Measurements from ENCODE around the gene TXNDC12.
"Not testable (repeated sequence)": the region's sequence is repeated elsewhere in the genome, so short reads cannot be mapped to it uniquely, and the experiment has no call there.

The TXNDC12 gene

GRCh38 chr1:52080014-52080415 is 25.0 kb upstream of the TXNDC12 start:
- H3K9me3 ChIP-seq (replicated peaks; ENCODE audit: insufficient read depth, low read length): no peaks in the 10 kb centered on the region
- H3K9me2 ChIP-seq (replicated peaks; ENCODE audit: insufficient read depth, low read length): no peaks in the 10 kb centered on the region
- H3K4me3 ChIP-seq (ENCODE audit: low read length): no peak overlapping the region
- TF ChIP-seq CTCF (IDR thresholded peaks at IDR 0.05; ENCODE audit: low read length): no peak
- TF ChIP-seq EZH2 (optimal IDR thresholded peaks at IDR 0.05; ENCODE audit: low read depth, low read length): no peak
- H3K27me3 ChIP-seq (replicated peaks; ENCODE audit: insufficient read depth, low read length): no peaks in the 10 kb centered on the region
- H3K4me2 ChIP-seq (ENCODE audit: low read depth, low read length): no peak overlapping the region
- H3F3A ChIP-seq (ENCODE audit: insufficient read depth, low read length): no peaks in the 10 kb centered on the region
- no peak overlapping the region for H2AFZ ChIP-seq (ENCODE audit: low read length)
- peaks cover 38% of the 10 kb centered on the region for H3K79me2 ChIP-seq (ENCODE audit: low read length)
- H3K4me1 ChIP-seq (ENCODE audit: low read length): no peaks in the 10 kb centered on the region
- H3K36me3 ChIP-seq (replicated peaks; ENCODE audit: insufficient read depth, low read length): no peaks in the 10 kb centered on the region
- DNase-seq: no peak
- no peak overlapping the region for H3K27ac ChIP-seq (ENCODE audit: low read length)
- H4K20me1 ChIP-seq (ENCODE audit: insufficient read depth, low read length): no peaks in the 10 kb centered on the region; the same call in 1 of the 2 replicates
- H3K9ac ChIP-seq (ENCODE audit: low read length): no peak overlapping the region

- DNase-seq; H3K4me3 ChIP-seq (ENCODE audit: low read length); H3K27ac ChIP-seq (ENCODE audit: low read length); H3K4me1 ChIP-seq (ENCODE audit: low read length); H3K9me3 ChIP-seq (replicated peaks; ENCODE audit: insufficient read depth, low read length); H3K9me2 ChIP-seq (replicated peaks; ENCODE audit: insufficient read depth, low read length); H3K27me3 ChIP-seq (replicated peaks; ENCODE audit: insufficient read depth, low read length); H2AFZ ChIP-seq (ENCODE audit: low read length); H3K4me2 ChIP-seq (ENCODE audit: low read depth, low read length); H3K9ac ChIP-seq (ENCODE audit: low read length); H4K20me1 ChIP-seq (ENCODE audit: insufficient read depth, low read length); H3K36me3 ChIP-seq (replicated peaks; ENCODE audit: insufficient read depth, low read length); H3F3A ChIP-seq (ENCODE audit: insufficient read depth, low read length): not testable (repeated sequence)
- peaks cover 50% of the 10 kb centered on the region for H3K79me2 ChIP-seq (ENCODE audit: low read length)
Observed at GRCh38 chr1:52077277-52077676, 22.3 kb upstream of the TXNDC12 start.

- Histone ChIP-seq H3K36me3 (replicated peaks; ENCODE audit: insufficient read depth, low read length) (peaks cover 4% of the 10 kb centered on the region; the same call in 1 of the 2 replicates), H3F3A (ENCODE audit: insufficient read depth, low read length) (no peaks in the 10 kb centered on the region), H3K79me2 (ENCODE audit: low read length) (peaks cover 77% of the 10 kb centered on the region), H3K27me3 (replicated peaks; ENCODE audit: insufficient read depth, low read length) (no peaks in the 10 kb centered on the region), H2AFZ (ENCODE audit: low read length) (no peak overlapping the region), H3K27ac (ENCODE audit: low read length) (no peak overlapping the region), H3K4me2 (ENCODE audit: low read depth, low read length) (no peak overlapping the region), H3K9me3 (replicated peaks; ENCODE audit: insufficient read depth, low read length) (no peaks in the 10 kb centered on the region), H3K4me1 (ENCODE audit: low read length) (no peaks in the 10 kb centered on the region), H3K9me2 (replicated peaks; ENCODE audit: insufficient read depth, low read length) (no peaks in the 10 kb centered on the region), H3K4me3 (ENCODE audit: low read length) (no peak overlapping the region), H3K9ac (ENCODE audit: low read length) (no peak overlapping the region), H4K20me1 (ENCODE audit: insufficient read depth, low read length) (peaks cover 3% of the 10 kb centered on the region; the same call in 1 of the 2 replicates)
- TF ChIP-seq EZH2 (optimal IDR thresholded peaks at IDR 0.05; ENCODE audit: low read depth, low read length) (no peak), CTCF (IDR thresholded peaks at IDR 0.05; ENCODE audit: low read length) (no peak), EZH2phosphoT487 (IDR thresholded peaks at IDR 0.05; ENCODE audit: low read length) (no peak)
- no peak for DNase-seq
Observed at GRCh38 chr1:52072291-52072690, 17.3 kb upstream of the TXNDC12 start.

GRCh38 chr1:52070704-52071103 is 15.7 kb upstream of the TXNDC12 start:
- H3F3A ChIP-seq (ENCODE audit: insufficient read depth, low read length): no peaks in the 10 kb centered on the region
- H3K9me3 ChIP-seq (replicated peaks; ENCODE audit: insufficient read depth, low read length): no peaks in the 10 kb centered on the region
- H3K9ac ChIP-seq (ENCODE audit: low read length): no peak overlapping the region
- H4K20me1 ChIP-seq (ENCODE audit: insufficient read depth, low read length): peaks cover 3% of the 10 kb centered on the region; the same call in 1 of the 2 replicates
- peaks cover 4% of the 10 kb centered on the region; the same call in 1 of the 2 replicates for H3K36me3 ChIP-seq (replicated peaks; ENCODE audit: insufficient read depth, low read length)
- DNase-seq: no peak
- H3K27ac ChIP-seq (ENCODE audit: low read length): no peak overlapping the region
- no peaks in the 10 kb centered on the region for H3K4me1 ChIP-seq (ENCODE audit: low read length)
- TF ChIP-seq EZH2 (optimal IDR thresholded peaks at IDR 0.05; ENCODE audit: low read depth, low read length) (no peak), EZH2phosphoT487 (IDR thresholded peaks at IDR 0.05; ENCODE audit: low read length) (no peak), CTCF (IDR thresholded peaks at IDR 0.05; ENCODE audit: low read length) (no peak)
- H3K4me2 ChIP-seq (ENCODE audit: low read depth, low read length): no peak overlapping the region
- no peaks in the 10 kb centered on the region for H3K27me3 ChIP-seq (replicated peaks; ENCODE audit: insufficient read depth, low read length)
- H3K79me2 ChIP-seq (ENCODE audit: low read length): peaks cover 74% of the 10 kb centered on the region
- no peak overlapping the region for H3K4me3 ChIP-seq (ENCODE audit: low read length)
- H2AFZ ChIP-seq (ENCODE audit: low read length): no peak overlapping the region
- H3K9me2 ChIP-seq (replicated peaks; ENCODE audit: insufficient read depth, low read length): no peaks in the 10 kb centered on the region

Data from MM.1S (cell line).